NCI-H2081 (cell line): ENCODE results near the gene ILRUN.
"Not testable (repeated sequence)": the region's sequence is repeated elsewhere in the genome, so short reads cannot be mapped to it uniquely, and the experiment has no call there.

Experiments used
- DNase-seq, 2 experiments: peaks; one replicate each; lab custom pipeline; 2025; lab: John Stamatoyannopoulos, UW

ILRUN gene

DNA sequence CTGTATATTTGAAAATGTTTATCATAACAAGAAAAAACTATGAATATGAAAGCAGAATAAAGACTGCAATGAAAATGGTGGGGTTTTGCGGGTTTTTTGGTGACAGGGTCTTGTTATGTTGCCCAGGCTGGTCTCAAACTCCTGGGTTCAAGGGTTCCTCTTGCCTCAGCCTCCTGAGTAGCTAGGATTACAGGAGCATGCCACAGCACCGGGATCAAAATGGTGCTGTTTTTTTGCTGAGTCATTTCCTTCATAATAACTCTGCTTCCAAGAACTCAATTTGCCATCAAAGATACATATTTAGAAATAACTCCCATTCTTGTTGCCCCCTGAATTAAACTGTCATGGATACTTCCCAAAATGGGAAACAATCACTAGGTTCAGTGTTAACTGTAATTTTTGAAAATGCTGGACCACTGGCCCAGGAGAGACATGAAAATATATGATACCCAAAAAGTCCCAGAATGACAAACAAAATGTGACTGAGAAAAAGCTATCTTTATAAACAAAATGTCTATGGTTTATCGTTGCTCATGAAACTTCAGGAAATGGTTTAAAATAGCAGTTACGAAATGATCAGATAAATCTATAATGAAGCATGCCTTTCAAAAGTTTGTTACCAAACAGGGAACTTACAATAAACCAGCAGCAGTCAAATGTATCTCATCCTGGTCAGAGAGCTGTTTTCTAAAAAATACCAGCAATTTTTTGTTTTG, 32.2 kb downstream of the ILRUN start:
- no peak for DNase-seq

DNA sequence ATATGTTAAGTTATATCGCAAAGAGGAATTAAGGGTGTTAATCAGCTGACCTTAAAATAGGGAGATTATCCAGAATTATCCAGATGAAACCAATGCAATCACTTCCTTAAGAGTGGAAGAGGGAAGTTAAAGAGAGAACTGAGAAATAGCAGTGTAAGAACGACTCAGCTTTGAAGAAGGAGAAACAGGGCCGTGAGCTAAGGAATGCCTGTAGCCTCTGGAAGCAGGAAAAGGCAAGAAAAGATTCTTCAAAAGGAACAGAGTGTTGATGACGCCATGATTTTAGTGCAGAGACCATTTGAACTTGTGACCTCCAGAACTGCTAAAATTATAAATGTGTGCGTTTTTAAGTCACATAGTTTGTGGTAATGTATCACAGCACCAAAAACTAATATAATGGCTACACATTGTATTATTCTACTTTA, 32.7 kb downstream of the ILRUN start:
- DNase-seq = no peak

DNA sequence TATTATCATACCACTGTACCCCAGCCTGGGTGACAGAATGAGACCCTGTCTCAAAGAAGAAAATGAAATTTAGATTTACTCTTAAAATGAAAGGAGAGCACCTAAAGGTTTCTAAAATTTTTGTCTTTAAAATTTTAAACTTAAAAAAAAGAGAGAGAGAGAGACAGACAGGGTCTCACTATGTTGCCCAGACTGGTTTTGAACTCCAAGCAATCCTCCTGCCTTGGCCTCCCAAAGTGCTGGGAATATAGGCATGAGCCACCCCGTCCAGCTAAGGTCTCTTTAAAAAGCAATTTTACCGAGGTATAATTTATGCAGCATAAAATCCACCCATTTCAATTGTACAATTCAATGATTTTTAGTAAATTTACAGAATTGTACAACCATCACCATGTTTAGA, 33.2 kb downstream of the ILRUN start:
- DNase-seq = no peak

DNA sequence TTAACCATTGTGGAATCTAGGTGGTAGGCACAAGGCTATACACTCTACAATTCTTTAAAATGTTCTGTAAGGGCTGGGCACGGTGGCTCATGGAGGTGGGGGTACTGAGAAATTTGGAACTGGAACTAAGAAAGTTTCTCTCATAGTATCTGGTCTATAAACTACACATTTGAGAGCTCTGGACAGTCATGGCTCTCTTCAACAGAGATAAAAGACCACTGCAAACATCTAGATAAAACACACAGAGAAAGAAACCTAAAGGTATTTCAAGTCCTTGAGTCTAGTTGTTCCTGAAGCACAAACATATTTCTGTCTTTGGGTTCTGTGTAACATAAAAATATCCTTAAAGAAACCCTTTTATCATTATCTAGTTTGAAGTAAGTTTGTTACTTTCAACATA, 35.2 kb downstream of the ILRUN start:
- DNase-seq = no peak

DNA sequence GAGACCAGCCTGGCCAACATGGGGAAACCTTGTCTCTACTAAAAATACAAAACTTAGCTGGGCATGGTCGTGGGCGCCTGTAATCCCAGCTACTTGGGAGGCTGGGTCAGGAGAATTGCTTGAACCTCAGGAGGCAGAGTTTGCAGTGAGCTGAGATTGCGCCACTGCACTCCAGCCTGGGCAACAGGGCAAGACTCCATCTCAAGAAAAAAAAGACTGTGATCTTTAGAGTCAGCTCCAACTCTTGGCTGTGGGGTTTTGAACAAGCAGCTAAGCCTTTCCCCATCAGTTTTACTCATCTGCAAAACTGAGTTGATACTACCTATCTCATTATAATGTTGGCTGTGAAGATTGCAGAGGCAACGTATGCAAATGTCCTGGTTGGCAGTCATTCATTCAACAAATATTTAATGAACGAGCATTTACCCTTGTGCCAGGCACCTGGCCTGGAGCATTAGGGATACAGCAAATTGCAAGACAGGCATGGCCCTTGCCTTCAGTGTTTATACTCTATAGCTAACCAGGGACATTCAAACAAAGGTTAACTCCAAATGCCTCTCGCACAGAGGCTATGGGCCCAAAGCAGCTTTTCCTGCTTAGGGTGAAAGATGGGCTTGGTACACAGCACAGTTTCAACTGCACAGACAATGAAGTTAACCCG, 37.8 kb downstream of the ILRUN start:
- DNase-seq = peak in 1 of 2 experiments; percentile 63

DNA sequence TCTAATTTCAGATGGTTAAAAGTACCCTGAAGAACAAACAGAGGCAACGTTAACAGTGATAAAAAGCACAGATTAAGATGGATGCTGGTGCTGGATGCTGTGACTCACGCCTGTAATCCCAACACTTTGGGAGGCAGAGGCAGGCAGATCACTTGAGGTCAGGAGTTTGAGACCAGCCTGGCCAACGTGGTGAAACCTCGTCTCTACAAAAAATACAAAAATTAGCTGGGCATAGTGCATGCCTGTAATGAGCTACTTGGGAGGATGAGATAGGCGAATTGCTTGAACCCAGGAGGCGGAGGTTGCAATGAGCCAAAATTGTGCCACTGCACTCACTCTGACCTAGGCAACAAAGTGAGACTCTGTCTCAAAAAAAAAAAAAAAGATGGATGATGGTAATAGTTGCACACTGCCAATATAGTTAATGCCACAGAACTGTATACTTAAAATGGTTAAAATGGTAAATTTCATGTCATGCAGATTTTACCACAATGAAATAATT, 38.5 kb downstream of the ILRUN start:
- not testable (repeated sequence) for DNase-seq

DNA sequence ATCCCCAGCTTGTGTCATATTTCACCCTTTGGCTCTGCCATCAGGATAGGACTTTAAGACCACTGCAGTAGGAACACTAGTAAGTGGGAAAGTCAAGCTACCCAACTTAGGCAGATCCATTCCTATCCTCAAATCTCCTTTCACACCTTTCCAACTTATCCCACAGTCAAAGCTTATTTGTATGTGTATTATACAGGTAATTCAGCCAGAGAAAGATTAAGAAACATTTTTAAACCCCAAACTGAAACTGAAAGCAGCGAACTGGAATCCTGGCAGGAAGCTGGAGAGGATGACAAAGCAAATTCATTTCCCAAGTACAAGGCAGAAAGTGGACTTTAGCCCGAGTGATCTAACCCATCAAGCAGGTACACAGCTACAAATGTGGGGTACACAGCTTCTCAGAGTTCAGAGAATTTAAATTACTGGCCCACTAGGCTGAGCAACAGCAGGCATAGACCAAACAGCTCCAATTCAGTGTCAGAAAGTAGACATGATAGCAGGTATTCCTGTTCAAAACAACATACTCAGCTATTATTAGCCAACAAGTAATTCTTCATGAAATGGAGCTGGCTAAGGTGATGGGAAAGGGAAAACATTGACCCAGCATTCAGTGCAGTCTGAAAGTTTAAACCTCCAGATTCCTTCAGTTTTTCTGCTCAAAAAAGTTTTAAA, 39.1 kb downstream of the ILRUN start:
- DNase-seq = no peak

DNA sequence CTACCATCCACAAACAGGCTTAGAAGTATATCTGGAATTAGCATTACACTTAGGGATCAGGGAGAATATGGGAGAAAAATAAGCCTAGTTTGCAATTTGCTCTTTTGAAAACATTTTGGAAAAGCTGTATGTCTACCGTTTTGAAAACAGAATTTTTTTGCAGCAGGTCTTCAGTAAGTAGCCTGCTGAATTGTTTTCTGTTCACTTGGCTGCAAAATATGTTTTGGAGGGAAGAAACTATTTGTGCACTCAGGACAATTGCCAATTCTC, 39.6 kb downstream of the ILRUN start:
- peak in 1 of 2 experiments; percentile 56 for DNase-seq

DNA sequence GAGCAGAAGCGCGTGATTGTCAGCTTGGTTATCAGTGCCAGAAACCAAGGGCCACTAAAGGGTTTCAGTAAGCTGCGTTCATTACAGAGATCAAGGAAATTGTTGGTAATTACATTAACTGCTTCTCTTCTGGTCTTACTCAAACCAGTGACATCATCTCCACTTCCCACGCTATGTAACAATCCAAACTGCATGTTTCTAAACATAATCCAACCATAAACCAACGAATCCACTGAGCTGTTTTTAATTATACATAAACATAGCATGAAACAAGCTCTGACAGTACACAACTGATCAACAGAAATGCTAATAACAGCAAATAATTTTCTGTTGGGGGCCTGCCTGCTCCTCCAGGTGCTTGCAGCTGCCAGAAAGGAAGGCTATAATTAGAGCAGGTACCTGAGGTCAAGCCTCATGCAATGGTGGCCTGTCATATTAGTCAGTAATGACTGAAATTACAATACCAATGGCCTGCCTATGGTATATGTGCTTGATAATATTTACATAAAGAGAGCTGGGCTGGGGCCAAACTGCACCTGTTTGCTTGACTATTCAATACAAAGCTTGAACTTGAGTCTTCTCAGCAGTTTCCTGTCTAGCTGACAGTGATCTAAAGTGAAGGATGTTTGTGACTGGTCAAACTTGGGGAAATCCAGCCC, 40.1 kb downstream of the ILRUN start:
- peak; percentile 85 to 95 for DNase-seq

DNA sequence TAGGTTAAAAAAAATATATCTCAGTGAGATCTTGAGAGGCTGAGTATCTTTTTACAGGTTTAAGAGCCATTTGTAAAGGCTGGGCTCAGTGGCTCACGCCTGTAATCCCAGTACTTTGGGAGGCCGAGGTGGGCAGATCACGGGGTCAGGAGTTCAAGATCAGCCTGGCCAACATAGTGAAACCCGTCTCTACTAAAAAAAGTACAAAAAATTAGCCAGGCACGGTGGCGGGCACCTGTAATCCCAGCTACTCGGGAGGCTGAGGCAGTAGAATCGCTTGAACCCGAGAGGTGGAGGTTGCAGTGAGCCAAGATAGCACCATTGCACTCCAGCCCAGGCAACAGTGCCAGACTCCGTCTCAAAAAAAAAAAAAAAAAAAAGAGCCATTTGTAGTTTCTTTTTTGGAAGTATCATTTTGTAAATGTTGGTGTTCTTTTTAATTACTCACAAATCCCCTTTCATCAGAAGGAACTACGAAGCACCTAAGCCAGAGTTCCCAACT, 40.6 kb downstream of the ILRUN start:
- DNase-seq = not testable (repeated sequence)

DNA sequence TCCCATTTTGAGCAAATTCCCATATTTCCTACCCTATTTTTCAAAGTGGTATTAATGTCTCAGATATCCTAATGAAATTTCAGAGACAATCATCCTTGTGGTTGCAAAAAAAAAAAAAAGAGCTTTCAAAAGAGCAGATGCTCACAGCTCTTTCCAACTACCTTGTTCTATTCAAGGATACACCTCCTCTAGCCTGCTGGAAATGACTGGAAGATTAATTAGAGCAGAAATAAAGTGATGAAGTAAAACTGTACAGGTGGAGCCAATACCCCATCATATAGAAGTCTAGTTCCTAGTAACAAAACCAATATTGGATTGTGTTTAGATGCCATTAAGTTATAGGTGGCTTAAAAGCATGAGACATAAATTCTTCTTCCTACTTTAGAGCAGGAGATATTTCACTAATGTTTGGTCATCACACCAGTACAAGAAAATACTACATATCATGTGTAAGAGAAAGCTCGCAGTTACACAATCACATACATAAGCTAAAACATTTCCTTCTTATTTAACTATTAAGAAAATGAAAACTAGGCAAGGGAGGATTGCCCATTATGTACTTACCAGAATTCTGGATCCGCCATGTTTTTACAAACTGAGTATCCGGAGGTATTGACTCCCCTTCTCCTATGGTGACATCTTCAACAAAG, 42.4 kb downstream of the ILRUN start:
- DNase-seq = no peak

DNA sequence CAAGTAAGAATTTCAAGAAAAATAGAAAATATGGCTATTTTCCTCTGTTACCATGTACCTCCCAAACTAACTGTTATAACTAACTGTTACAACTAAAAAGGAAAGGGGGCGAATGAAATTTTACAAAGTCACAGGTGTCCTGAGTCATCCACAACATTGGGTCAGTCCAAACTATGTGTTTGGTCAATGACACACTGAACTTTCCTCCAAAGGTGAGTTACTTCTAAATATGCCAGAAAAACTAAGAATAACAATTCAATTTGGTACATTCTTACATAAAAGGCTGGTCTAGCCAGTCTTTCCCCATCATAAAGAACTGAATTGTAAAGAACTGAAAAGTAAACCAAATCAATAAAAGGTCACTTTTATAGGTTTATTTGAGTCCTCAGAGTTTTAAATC, 44.3 kb downstream of the ILRUN start:
- DNase-seq = no peak

DNA sequence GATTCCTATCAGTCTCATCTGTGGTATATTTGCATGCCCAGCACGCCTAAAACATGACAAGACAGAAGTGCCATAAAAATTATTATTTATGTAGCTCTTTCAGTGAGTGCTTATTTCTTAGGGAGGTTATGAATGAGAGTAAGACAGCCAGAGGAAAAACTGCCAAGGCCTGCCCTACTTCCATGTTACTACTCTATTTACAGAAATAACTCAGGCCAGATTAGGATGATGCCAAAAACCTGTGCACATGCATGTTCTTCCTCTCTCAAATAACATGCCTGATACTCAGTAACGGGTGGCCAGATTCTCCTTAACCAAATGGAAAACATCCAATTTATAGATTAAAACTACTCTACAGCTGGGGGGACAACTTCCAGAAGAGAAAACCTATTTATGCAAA, 45.7 kb downstream of the ILRUN start:
- DNase-seq = no peak

DNA sequence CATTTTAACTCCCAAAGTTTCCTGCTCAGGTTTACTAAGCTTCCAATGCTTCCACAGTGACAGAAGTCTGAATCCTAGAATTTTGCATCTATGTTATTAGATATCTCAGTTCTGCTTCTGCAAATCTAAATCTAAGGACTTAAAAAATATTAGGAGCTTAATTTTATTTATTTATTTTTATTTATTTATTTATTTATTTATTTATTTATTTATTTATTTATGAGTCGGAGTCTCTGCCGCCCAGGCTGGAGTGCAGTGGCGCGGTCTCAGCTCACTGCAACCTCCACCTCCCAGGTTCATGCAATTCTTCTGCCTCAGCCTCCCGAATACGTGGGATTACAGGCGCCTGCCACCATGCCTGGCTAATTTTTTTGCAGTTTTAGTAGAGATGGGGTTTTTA, 46.3 kb downstream of the ILRUN start:
- DNase-seq = not testable (repeated sequence)

DNA sequence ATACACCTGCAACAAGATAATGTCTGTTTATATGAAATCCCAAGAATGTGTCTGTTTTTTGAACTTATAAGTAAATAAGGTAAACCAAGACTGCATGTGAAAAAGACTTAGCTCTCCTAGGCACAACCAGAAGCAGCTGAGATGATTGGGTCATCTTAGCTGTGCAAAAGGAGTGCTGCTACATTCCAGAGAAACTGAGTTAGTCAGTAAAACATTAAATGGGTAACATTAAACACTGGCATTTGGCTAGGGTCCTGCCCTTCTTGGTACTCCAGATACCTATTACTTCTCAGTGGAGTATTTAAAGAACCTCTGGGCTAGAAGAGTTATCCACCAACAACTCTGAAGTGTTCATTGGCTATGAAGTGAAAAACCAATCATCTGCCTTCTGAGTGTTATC, 47.8 kb downstream of the ILRUN start:
- no peak for DNase-seq
